IPS-NIHi7 (cell line): ENCODE results near the gene SP100.
A peak's percentile ranks its signal among the peaks of the same experiment; 100 is the strongest.
"Not testable (repeated sequence)": the region's sequence is repeated elsewhere in the genome, so short reads cannot be mapped to it uniquely, and the experiment has no call there.

Experiments
- DNase-seq: peaks from one replicate; pipeline ENCODE4 v3.0.0; 2012; ENCODE audit warnings: mixed read lengths; ENCODE audit errors: extremely low spot score

The SP100 gene

GRCh38 chr2:230416061-230416721 is at the start of gene SP100:
TSS of gene SP100 (plus strand) at chr2:230416201. CDS start at chr2:230416297, 96 bp downstream.
- peak; percentile 25 for DNase-seq

- DNase-seq = no peak
Measured at GRCh38 chr2:230382108-230382507, 33.9 kb upstream of the SP100 start.

DNA sequence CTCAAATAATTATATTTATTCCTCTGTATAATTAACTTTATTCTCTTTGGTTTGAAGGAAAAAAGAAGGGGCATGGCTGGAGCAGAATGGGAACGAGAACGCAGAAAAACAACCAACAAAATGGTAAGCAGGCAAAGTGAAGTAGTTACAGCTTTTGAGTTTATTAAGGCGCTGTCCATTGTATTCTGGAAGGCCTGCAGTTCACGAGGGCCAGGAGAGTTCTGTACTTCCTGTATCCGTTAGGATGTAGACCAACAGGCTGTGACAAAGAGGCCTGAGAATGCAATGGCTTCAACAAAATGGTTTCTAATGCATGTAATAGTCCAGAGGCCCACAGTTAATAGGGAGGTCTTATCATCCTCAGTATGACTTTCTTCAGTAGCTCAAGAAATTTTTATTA is 32.5 kb upstream of the SP100 start:
- DNase-seq = no peak

GRCh38 chr2:230384986-230385385 is 31.0 kb upstream of the SP100 start:
- DNase-seq = no peak

DNA sequence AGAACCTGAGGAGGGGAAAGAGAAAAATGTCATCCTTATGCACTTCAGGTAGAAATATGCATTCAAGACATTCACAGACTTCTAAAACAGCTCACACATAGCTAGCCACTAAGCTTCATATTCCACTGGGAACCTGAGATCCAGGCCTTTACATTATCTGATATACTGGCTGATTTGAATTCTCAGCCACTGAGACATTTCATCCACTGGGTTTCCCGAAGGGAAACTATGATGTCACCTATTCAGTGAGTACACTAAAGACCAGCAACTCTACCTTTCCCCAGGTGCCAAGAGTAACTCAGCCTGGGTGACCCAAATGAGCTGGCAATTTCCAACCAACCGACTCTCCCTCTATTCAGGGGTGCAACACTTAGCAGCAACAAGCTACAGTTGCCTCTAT is 21.7 kb upstream of the SP100 start:
- DNase-seq = no peak

DNA sequence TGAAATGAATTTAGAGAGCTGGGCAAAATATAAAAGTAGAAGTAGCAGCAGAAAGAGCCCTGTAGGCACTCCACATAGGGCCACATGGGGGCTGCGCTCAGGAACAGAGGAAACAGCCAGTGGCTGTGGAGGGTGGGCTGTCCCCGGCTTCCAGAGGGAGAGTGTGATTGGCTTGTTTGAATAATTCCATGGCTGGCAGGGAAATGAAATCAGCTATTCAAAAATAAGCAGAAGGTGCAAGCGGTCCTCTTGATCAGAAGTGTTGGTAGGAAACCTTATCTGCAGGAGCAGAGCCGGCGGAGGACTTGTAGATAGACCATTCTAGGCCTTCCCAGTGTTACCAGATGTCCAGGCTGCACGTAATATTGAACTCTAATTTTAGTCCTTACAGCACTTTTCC is 17.3 kb upstream of the SP100 start:
- not testable (repeated sequence) for DNase-seq

- no peak for DNase-seq
Measured at GRCh38 chr2:230400041-230400440, 16.0 kb upstream of the SP100 start.

DNA sequence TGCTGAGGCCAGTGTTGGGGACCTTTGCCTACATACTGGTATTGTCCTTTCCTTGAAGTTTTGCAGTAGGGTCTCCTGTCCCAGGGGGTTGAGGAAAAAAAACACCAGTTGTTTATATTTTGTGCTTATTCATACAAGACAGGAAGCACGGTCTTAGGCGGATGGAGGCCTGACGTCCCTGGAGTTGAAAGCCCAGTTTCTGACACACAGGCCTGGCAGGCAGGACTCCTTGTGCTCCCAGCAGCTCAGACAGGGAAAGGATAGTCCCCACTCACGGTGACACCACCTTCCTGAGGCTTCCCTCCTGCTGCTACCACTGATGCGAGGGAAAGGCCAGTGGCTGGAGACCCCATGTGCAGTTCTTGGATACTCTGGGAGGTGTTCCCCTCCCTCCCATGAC is 15.5 kb upstream of the SP100 start:
- no peak for DNase-seq

DNA sequence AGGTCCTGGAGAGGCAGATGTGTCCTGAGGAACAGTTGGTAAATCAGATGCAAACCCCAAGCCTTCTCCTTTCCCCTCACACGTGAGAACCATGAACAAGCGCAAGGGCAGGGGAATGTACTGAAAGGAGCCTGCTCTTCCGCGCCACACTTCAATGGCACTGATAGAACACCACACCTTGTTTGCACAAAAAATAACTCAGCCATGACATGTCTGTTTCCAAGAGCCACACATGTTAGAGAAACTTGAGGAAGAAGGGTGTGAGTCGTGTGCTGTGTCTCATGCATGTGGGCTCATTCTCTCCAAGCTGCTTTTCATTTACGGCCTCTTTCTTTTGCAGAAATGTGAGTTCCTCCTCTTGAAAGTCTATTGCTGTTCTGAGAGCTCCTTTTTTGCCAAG is 15.0 kb upstream of the SP100 start:
- DNase-seq = not testable (repeated sequence)

DNA sequence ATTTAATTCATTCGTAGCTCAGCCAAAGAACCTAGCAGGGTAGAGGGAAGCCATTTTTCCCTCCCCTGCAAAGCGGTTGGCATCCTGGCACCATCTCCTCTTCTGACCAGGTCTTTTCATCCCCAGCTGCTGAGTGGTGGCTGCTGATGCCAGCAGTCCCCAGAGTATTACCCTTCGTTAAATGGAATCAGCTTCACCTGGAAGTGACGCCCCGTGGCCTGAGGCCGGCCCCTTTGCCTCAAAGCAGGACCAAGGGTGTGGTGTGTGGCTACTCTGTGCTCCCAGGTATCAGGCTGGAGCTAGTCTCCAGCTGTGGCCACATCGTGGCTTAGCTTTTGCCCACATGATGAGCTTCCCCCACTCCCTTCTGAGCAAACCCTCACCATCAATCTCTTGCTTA is 12.3 kb upstream of the SP100 start:
- DNase-seq = no peak

DNA sequence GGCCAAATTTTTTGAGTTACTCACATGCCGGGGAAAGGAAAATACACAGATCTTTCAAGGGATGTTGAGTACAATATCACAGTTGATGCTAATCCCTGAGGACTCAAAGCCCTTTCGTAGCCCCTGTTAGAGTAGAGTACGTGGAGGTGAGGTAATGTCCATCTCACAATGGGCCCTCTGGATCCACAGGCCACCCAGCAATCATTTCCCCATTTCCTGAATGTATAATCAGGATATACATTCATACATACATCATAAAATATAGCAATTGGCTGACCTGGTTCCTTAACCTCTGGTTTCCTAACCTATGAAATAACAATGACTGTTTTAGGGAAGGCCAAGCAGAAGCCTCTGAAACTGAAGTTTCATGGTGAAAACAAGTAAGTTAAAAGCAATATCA is 10.2 kb upstream of the SP100 start:
- no peak for DNase-seq

GRCh38 chr2:230408244-230408842 is 7.7 kb upstream of the SP100 start:
- DNase-seq = no peak

GRCh38 chr2:230409316-230409715 is 6.7 kb upstream of the SP100 start:
- not testable (repeated sequence) for DNase-seq

GRCh38 chr2:230410263-230410662 is 5.7 kb upstream of the SP100 start:
- no peak for DNase-seq

GRCh38 chr2:230410861-230411569 is 5.0 kb upstream of the SP100 start:
- no peak for DNase-seq

- peak; percentile 75 for DNase-seq
Measured at GRCh38 chr2:230411570-230412370, 4.2 kb upstream of the SP100 start.

- DNase-seq = no peak
Measured at GRCh38 chr2:230412371-230412711, 3.7 kb upstream of the SP100 start.

- no peak for DNase-seq
Measured at GRCh38 chr2:230412846-230413245, 3.2 kb upstream of the SP100 start.

- no peak for DNase-seq
Measured at GRCh38 chr2:230413479-230413878, 2.5 kb upstream of the SP100 start.

GRCh38 chr2:230414302-230414701 is 1.7 kb upstream of the SP100 start:
- DNase-seq = no peak

DNA sequence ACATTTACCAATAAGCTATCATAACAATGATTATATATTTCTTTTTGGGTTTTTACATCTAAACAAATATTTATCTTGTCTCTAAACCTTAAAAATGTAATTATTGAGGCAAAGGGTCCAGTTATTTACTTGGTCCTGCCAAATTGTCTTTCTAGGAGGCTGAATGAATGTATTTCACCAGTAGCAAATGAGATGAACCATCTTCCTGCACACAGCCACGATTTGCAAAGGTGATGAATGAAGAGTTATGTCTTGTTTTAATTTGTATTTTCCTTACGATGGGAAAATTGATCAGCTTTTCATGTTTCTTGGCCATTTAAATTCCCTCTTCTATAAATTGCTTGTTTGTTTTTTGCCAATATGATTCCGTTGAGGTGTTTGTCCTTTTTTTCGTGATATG is 1.4 kb downstream of the SP100 start:
- no peak for DNase-seq

DNA sequence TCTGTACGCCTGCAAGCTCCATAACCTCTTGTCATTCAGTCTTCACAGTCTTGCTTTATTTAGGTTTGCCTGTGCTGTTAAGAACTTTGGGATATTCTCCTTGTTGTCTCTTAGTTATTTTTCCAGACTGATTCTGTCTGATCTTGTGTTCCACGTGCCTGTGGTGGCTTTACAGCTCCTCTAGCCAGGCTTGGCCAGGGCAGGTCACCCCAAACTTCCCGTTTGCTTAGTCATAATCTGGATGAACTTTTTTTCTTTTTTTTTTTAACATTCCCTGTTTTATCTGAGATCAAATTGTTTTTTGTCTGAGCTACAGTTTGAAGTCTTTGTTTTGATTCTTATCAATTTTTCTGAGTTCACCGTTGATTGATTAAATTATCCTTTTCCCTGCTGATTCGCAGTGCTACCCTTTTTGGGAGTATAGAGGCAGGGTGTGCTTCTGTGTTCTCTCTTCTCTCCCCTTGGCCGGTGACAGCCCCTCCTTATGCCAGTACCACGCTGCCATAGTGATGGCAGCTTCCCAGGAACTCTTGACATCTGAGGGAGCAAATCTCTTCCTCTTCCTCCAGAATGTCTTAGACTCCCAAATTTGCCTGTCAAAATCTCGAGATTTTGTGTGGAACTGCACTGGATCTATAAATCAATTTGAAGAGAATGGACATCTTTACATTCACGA is 2.5 kb downstream of the SP100 start:
- DNase-seq = no peak
